Suprapubic skin (tissue), 4 donors: Measurements from ENCODE around the gene TTBK2. TPM values are rescaled to one million over a fixed set of nuclear protein-coding genes. Genes with fewer than 3 reads are reported as not detected.

Source experiments
- DNase-seq, 2 donors: peaks; one replicate each; pipeline ENCODE4 v3.0.0-alpha.2; 2019; ENCODE audit warnings: low spot score in 2 of 2
- H3K27ac ChIP-seq: fragments of 200-600 bp; sonication (generic); one replicate; pipeline ENCODE4 v1.5.1; 2019
- H3K27me3 ChIP-seq: fragments of 200-600 bp; sonication (generic); one replicate; pipeline ENCODE4 v1.5.1; 2019
- H3K36me3 ChIP-seq: fragments of 200-600 bp; sonication (generic); one replicate; pipeline ENCODE4 v1.5.1; 2019
- H3K4me1 ChIP-seq: fragments of 200-600 bp; sonication (generic); one replicate; pipeline ENCODE4 v1.5.1; 2019
- H3K4me3 ChIP-seq: fragments of 200-600 bp; sonication (generic); one replicate; pipeline ENCODE4 v1.5.1; 2019; ENCODE audit warnings: mild to moderate bottlenecking
- H3K9me3 ChIP-seq: fragments of 200-600 bp; sonication (generic); one replicate; pipeline ENCODE4 v1.5.1; 2019
- CTCF ChIP-seq, 2 donors: fragments of 200-600 bp in 1 of 2; fragments of 450-650 bp in 1 of 2; sonication (generic) in 1 of 2; IDR thresholded peaks; one replicate each; pipeline ENCODE4 v1.5.1; 2016 to 2019; ENCODE audit warnings: antibody characterized with exemption in 2 of 2, mild to moderate bottlenecking in 1 of 2, moderate library complexity in 1 of 2
- EP300 ChIP-seq: sonication (generic); formaldehyde crosslinking; IDR thresholded peaks from one replicate; pipeline ENCODE4 v1.6.1; 2017; ENCODE audit warnings: antibody characterized with exemption
- POLR2A ChIP-seq, 2 donors: fragments of 450-650 bp; IDR thresholded peaks; one replicate each; pipeline ENCODE4 v1.6.1; 2017; ENCODE audit warnings: antibody characterized with exemption in 2 of 2, mild to moderate bottlenecking in 2 of 2, moderate library complexity in 2 of 2
- POLR2AphosphoS5 ChIP-seq, 3 donors: sonication (generic); formaldehyde crosslinking; IDR thresholded peaks; one replicate each; pipeline ENCODE4 v1.6.1; 2017; ENCODE audit warnings: antibody characterized with exemption in 3 of 3
- WGBS: methylation state at CpG from one replicate; pipeline ENCODE4 v1.1.5; 2018; 5-methylcytosine and 5-hydroxymethylcytosine counted together
- total RNA-seq, 4 donors: library from RNA; depleted of rRNA; stranded (reverse); fragments of >200 nt; gene quantifications; one replicate each; pipeline ENCODE4 v1.1.0, GENCODE V29; 2016

Gene TTBK2
- total RNA-seq, 4 donors from 2014 or later = 10.5 to 20.6 (median 14.8) TPM

- Histone ChIP-seq H3K27me3 (no peaks in the 10 kb centered on the region), H3K36me3 (peaks cover 5% of the 10 kb centered on the region), H3K27ac (no peak overlapping the region), H3K4me3 (no peak overlapping the region), H3K4me1 (no peaks in the 10 kb centered on the region), H3K9me3 (peaks cover 11% of the 10 kb centered on the region)
- DNase-seq = no peak
- TF ChIP-seq POLR2AphosphoS5 (IDR thresholded peaks at IDR 0.05) (no peak), CTCF (IDR thresholded peaks at IDR 0.05) (no peak), EP300 (no peak), POLR2A (IDR thresholded peaks at IDR 0.05) (no peak)
- WGBS = 97% methylated on average over 1 of the region's 1 CpG
These were observed 159.8 kb downstream of the TTBK2 start for GRCh38 chr15:42760759-42761158.

- WGBS = no CpG with 5 or more reads among the region's 2 CpGs
- Histone ChIP-seq H3K4me3 (no peak overlapping the region), H3K9me3 (peaks cover 11% of the 10 kb centered on the region), H3K27me3 (no peaks in the 10 kb centered on the region), H3K36me3 (peaks cover 2% of the 10 kb centered on the region), H3K4me1 (no peaks in the 10 kb centered on the region), H3K27ac (no peak overlapping the region)
- no peak for DNase-seq
- TF ChIP-seq CTCF (IDR thresholded peaks at IDR 0.05) = no peak
- no peak for TF ChIP-seq POLR2A (IDR thresholded peaks at IDR 0.05)
- TF ChIP-seq EP300 = no peak
- no peak for TF ChIP-seq POLR2AphosphoS5 (IDR thresholded peaks at IDR 0.05)
These were observed 161.5 kb downstream of the TTBK2 start for GRCh38 chr15:42759093-42759492.

GRCh38 chr15:42750306-42750705 is 170.3 kb downstream of the TTBK2 start:
- 99% methylated on average over 2 of the region's 2 CpGs for WGBS
- peaks cover 30% of the 10 kb centered on the region for H3K36me3 ChIP-seq
- TF ChIP-seq EP300 = no peak
- no peak for TF ChIP-seq POLR2A (IDR thresholded peaks at IDR 0.05)
- no peak for TF ChIP-seq CTCF (IDR thresholded peaks at IDR 0.05)
- no peak for TF ChIP-seq POLR2AphosphoS5 (IDR thresholded peaks at IDR 0.05)

GRCh38 chr15:42749266-42749665 is 171.3 kb downstream of the TTBK2 start:
- H3K36me3 ChIP-seq = peaks cover 31% of the 10 kb centered on the region
- 91% methylated on average over 1 of the region's 1 CpG for WGBS

More at GRCh38 chr15:42750306-42750705, 170.3 kb downstream of the TTBK2 start:
- no peaks in the 10 kb centered on the region for H3K4me1 ChIP-seq
- H3K27me3 ChIP-seq = no peaks in the 10 kb centered on the region
- H3K27ac ChIP-seq = no peak overlapping the region
- peaks cover 2% of the 10 kb centered on the region for H3K9me3 ChIP-seq
- no peak for DNase-seq
- no peak overlapping the region for H3K4me3 ChIP-seq

GRCh38 chr15:42744195-42744594 is 176.4 kb downstream of the TTBK2 start:
- no peak for DNase-seq
- H3K36me3 ChIP-seq = peaks cover 8% of the 10 kb centered on the region
- H3K27ac ChIP-seq = no peak overlapping the region
- H3K27me3 ChIP-seq = no peaks in the 10 kb centered on the region
- H3K4me3 ChIP-seq = no peak overlapping the region
- no peaks in the 10 kb centered on the region for H3K9me3 ChIP-seq
- TF ChIP-seq POLR2AphosphoS5 (IDR thresholded peaks at IDR 0.05) = no peak
- no peak for TF ChIP-seq POLR2A (IDR thresholded peaks at IDR 0.05)
- TF ChIP-seq CTCF (IDR thresholded peaks at IDR 0.05) = no peak
- no peak for TF ChIP-seq EP300
- H3K4me1 ChIP-seq = no peaks in the 10 kb centered on the region
- 96% methylated on average over 1 of the region's 1 CpG for WGBS

More at GRCh38 chr15:42749266-42749665, 171.3 kb downstream of the TTBK2 start:
- Histone ChIP-seq H3K27me3 (no peaks in the 10 kb centered on the region), H3K4me1 (no peaks in the 10 kb centered on the region), H3K27ac (no peak overlapping the region), H3K4me3 (no peak overlapping the region), H3K9me3 (peaks cover 2% of the 10 kb centered on the region)
- TF ChIP-seq CTCF (IDR thresholded peaks at IDR 0.05) (no peak), POLR2AphosphoS5 (IDR thresholded peaks at IDR 0.05) (no peak), EP300 (no peak), POLR2A (IDR thresholded peaks at IDR 0.05) (no peak)
- DNase-seq = no peak
